Measurements from ENCODE around the gene GRIK3.

GRIK3 gene

DNA sequence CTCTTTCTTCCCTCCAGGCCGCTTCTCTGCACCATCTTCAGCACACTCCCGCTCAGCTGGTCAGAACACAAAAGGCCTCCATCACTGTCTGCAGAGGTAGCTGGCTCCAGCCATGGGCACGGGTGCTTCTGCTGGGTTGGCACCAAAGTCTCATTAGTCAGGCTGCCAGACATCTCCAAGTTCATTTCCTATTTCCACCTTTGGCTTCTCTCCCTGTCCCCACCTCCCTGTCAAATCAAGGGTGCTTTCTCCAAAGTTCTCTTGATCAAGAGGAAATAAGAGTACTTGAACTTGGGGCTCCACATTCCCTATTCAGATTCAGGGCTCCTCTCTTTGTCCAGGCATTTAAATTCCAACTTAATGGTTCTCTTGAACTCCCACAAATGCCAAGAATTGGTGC, 33.9 kb upstream of the GRIK3 start:
- in situ Hi-C loops (cut with HindIII; ENCODE audit: low sequenced_read_pairs) = no loop called here
- H3K4me3 ChIP-seq (ENCODE audit: low read depth, low read length) = no peak overlapping the region
- TF ChIP-seq, protein P1, sequence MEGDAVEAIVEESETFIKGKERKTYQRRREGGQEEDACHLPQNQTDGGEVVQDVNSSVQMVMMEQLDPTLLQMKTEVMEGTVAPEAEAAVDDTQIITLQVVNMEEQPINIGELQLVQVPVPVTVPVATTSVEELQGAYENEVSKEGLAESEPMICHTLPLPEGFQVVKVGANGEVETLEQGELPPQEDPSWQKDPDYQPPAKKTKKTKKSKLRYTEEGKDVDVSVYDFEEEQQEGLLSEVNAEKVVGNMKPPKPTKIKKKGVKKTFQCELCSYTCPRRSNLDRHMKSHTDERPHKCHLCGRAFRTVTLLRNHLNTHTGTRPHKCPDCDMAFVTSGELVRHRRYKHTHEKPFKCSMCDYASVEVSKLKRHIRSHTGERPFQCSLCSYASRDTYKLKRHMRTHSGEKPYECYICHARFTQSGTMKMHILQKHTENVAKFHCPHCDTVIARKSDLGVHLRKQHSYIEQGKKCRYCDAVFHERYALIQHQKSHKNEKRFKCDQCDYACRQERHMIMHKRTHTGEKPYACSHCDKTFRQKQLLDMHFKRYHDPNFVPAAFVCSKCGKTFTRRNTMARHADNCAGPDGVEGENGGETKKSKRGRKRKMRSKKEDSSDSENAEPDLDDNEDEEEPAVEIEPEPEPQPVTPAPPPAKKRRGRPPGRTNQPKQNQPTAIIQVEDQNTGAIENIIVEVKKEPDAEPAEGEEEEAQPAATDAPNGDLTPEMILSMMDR (IDR thresholded peaks at IDR 0.05; ENCODE audit: low read depth, low read length, missing control alignments) = no peak
- no peak for DNase-seq (ENCODE audit: low read depth)

DNA sequence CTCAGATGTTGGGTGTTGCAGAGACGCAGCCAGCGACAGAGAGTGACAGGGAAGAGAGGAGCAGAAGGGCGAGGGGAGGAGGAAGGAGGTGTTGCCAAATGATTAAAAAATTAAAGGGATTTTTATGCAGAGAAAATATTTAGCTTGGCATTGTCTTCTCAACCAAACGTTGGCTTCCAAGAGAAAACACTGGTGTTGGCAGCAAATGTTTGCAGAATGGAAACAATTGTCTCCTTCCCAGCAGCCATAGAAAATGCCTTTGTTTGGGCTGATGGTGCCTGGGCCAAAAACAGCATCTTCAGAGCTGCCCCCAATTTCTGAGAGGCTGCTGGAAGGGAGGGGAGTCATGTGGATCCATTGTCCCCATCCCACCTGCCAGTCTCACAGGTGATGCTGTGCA, 29.7 kb upstream of the GRIK3 start:
- H3K4me3 ChIP-seq (ENCODE audit: low read depth, low read length) = no peak overlapping the region
- TF ChIP-seq, protein P1 (IDR thresholded peaks at IDR 0.05; ENCODE audit: low read depth, low read length, missing control alignments) = no peak
- DNase-seq (ENCODE audit: low read depth) = no peak
- in situ Hi-C loops (cut with HindIII; ENCODE audit: low sequenced_read_pairs) = no loop called here

- TF ChIP-seq, protein P1 (IDR thresholded peaks at IDR 0.05; ENCODE audit: low read depth, low read length, missing control alignments) = no peak
- no peak overlapping the region for H3K4me3 ChIP-seq (ENCODE audit: low read depth, low read length)
- in situ Hi-C loops (cut with HindIII; ENCODE audit: low sequenced_read_pairs) = no loop called here
- no peak for DNase-seq (ENCODE audit: low read depth)
Measured at GRCh38 chr1:37059346-37059745, 25.0 kb upstream of the GRIK3 start.

GRCh38 chr1:37058424-37058988, 24.2 kb upstream of the GRIK3 start:
- DNase-seq (ENCODE audit: low read depth) = no peak
- no peak overlapping the region for H3K4me3 ChIP-seq (ENCODE audit: low read depth, low read length)
- TF ChIP-seq, protein P1 (IDR thresholded peaks at IDR 0.05; ENCODE audit: low read depth, low read length, missing control alignments) = no peak
- in situ Hi-C loops (cut with HindIII; ENCODE audit: low sequenced_read_pairs) = no loop called here

DNA sequence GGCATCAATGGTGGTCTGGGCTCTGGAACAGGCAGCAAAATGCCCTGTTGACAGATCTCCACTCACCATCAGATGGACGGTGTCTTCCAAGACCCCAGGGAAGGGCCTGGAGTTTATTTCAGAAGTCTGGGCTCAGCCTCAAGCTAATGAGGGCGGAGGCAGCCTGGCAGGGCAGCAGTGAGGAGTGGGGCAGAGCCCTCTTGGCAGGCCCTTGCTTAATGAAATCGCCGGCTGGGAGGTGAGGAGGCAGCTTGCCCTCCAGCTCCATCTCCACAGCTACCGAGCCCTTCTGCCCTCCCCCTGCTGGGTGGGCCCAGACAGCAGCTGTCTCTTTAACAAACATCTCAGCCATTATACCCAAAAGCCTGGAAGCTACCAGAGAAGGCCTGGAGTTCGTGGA, 22.0 kb upstream of the GRIK3 start:
- no peak overlapping the region for H3K4me3 ChIP-seq (ENCODE audit: low read depth, low read length)
- TF ChIP-seq, protein P1 (IDR thresholded peaks at IDR 0.05; ENCODE audit: low read depth, low read length, missing control alignments) = no peak
- in situ Hi-C loops (cut with HindIII; ENCODE audit: low sequenced_read_pairs) = no loop called here
- no peak for DNase-seq (ENCODE audit: low read depth)

GRCh38 chr1:37055631-37056030, 21.3 kb upstream of the GRIK3 start:
- no peak overlapping the region for H3K4me3 ChIP-seq (ENCODE audit: low read depth, low read length)
- TF ChIP-seq, protein P1 (IDR thresholded peaks at IDR 0.05; ENCODE audit: low read depth, low read length, missing control alignments) = no peak
- in situ Hi-C loops (cut with HindIII; ENCODE audit: low sequenced_read_pairs) = no loop called here

More at GRCh38 chr1:37055631-37056030, 21.3 kb upstream of the GRIK3 start:
- DNase-seq (ENCODE audit: low read depth) = no peak

Data from astrocyte of the cerebellum (primary cell).